Ishikawa (cell line): ENCODE measurements around the gene ZNF260.

Experiments
- EGR1 ChIP-seq: IDR thresholded peaks from 2 replicates; pipeline ENCODE4 v1.6.1; 2012
- TF ChIP-seq, protein P1 (sequence below): IDR thresholded peaks from 2 replicates; pipeline ENCODE4 v1.6.1; 2012

- TF ChIP-seq, protein P1, sequence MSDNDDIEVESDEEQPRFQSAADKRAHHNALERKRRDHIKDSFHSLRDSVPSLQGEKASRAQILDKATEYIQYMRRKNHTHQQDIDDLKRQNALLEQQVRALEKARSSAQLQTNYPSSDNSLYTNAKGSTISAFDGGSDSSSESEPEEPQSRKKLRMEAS = no peak
- no peak for TF ChIP-seq EGR1
Measured at GRCh38 chr19:36526581-36526980, 1.5 kb downstream of the ZNF260 start.
